Fibroblast of skin of scalp (primary cell): Measurements from ENCODE around the gene EGFR.
A peak's percentile ranks its signal among the peaks of the same experiment; 100 is the strongest.

Source experiments
- DNase-seq: peaks from one replicate; pipeline ENCODE4 v3.0.0-alpha.2; 2013

EGFR gene

DNA sequence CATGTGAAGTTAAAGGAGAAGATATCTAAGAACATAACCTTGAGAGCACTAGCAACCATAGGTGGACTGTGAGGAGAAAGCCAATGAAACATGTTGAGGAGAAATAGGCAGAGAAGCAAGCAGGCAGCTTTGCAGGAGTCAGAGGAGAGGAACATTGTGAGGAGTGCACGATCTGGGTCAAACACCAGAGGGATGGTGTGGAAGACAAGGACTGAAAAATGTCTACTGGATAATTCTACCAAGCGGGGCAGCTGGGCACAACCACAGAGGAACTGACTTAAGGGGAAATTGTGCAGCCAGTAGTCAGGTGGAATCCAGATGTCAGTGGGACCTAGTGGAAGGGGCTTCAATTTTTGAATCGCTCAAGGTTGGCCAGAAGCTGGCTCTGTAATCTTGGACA lies 234.4 kb downstream of the EGFR start:
- DNase-seq = no peak

DNA sequence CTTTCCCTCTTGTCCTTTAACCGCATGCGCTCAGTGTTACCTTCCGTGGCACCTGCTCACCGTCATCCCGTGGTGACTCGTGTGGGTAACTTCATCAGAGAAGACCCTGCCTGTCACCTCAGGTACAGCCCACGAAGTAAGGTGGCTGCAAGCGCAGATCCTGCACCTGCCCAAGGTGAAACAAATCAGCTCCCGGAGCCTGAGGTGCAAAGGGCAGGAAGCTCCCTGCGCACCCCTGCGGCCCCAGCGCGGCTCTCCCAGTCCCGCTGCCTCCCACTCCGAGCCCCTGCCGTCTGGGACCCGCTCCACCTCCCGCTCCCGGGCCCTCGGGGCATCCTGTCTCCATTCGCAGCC lies 235.4 kb downstream of the EGFR start:
- no peak for DNase-seq

DNA sequence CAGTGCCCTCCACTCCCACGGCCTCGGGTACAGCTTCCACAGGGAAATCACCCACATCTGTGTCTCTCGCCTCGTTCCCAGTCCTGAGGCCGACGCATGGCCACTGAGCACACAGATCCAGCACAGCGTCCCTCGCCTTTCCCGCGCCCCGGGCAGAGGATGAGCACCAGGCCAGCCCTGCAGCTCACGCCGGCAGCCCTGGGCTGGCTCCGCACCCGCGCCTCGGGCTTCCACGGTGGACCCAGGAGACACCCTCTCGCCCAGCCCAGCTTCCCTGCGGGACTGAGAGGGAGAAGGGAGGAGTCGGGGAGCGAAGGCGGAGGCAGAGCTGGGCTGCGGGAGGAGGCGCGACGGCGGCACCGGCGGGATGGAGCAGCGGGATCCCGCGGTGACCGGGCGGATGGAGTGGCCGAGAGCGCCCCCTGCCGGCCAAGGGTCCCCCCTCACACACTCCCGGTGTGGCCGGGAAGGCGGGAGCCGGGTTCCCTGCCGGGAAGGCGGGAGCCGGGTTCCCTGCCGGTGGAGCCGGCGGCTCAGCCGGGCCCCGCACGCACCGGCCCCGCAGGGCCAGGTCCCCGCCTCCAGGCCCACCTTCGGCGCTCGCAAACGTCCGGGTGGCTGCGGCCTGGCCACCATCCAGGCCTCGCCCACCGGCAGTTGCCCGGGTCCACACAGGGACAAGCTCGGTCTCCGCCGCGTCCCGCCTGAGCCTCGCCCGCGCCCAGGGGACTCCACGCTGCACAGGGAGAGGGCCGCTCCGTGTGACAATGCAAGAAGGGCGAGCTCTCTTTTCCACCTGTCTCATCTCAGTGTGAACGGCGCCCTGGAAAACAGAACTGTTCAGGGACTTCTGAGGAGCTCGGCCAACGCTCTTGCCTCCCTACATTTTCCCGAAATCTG lies 236.0 kb downstream of the EGFR start:
- peak; percentile 79 for DNase-seq

DNA sequence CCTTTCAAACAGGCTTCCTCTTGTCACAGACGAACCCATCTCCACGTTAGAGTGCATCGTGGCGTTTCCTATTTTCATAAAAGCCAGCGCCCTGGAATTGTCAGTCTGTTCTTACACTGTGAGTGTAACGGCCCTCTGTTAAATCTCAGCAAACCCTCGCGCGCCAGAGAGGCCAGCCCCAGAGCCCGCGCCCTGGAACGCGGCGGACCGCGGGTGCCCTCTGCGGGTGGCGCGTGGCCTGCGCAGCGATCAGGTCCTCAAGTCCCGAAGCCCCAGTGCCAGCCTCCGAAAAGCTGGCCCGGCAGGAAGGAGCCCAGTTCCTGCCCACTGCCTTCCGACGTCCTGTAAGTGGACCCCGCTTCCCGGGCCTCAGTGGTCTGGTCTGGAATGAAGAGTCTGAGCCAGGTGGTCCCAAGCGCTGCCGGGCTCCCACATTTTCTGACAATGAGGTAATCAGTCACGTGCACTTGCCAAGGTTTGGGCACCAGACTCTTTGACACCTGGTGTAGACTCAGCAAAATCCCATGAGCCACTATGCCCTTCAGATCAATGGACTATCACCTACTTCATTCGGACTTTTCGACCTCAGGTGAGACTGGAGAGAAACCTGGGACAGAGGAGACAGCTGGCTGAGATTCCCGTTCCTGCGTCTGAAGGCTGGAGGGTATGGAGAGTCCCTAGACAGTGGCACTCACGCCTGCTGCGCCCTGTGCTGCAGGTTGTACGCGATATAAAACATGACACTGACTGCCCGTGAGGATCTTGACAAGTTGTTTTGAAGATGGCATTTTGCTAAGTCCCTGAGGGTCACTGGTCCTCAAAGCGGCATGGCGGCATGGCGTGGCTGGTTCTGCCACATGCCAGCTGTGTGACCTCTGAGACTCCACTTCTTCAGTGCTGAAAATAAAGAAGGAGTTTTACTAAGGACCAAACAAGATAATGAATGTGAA lies 237.0 kb downstream of the EGFR start:
- DNase-seq = peak; percentile 79

DNA sequence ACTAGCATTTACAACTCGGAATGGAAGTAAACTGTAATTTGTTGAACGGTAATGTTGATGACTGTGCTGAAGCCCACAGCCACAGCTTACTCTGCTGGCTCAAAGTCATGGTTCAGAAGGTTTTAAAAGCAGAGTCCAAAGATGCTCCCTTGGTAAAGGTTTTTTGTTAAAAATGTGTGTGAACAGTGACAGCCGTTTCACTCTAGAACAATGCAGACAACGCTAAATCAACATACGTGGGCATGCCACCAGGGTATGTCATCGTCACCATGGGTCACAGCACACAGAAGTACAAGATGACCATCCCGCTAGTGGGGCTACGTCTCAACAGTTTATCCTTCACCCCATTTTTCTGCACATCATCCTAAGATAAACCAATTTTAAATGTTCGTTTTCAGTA lies 239.8 kb downstream of the EGFR start:
- DNase-seq = no peak

DNA sequence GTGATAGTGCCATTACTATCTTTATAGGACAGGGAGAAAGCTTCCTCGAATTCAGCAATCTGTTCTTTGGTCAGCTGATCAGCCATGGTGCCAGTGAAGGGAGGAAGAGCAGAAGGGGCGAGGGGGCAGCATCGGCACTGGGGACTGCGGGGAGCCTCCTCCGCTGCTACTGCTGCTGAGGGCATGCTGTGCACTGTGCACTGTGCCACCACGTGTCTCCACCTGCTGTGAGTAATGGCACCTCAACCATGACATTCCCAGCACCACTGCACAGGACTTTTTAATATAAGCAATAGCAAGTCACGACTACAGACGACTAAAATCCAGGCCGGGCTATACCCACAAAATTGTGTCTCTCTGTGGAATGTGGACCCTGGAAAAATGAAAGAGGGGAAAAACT lies 241.4 kb downstream of the EGFR start:
- DNase-seq = no peak

DNA sequence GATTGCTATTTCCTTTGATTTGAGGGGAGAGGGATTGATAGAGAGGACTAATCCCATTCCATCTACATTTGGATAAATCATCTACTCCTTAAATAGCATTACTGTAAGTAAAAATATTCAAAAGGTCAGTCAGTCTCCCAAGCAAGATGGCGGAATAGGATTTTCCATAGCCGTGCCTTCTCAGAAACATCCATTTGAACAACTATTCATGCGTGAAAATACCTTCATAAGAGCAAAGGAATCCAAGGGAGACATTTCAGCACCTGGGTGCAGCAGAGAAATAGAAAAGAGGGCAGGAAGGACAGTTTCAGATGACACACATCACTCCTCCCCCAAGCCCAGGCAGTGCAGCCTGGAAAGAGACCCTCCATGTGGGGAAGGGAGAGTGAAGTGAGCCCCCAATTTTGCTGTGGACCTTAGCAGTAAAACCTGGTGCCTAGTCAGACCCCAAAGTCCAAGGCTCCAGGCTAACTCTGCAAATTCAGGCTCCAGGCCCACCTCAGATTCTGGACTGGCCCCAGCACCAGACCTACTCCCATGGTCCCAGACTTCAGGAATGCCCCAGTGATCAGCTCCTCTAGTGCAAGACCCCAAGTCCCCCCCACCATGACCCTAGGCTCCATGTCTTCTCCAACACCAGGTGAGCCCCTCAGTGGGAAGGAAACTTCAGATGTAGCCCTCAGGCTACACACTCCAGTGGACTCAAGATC lies 242.0 kb downstream of the EGFR start:
- no peak for DNase-seq
